AG09319 (cell line): ENCODE results near the gene ACTR5.
A peak's percentile ranks its signal among the peaks of the same experiment; 100 is the strongest.

ENCODE experiments used
- DNase-seq: peaks from one replicate; pipeline ENCODE4 v3.0.0-alpha.2; 2010; ENCODE audit warnings: low read depth; ENCODE audit errors: extremely low read depth
- TF ChIP-seq, protein P1 (sequence below): IDR thresholded peaks from 2 replicates; pipeline ENCODE4 v1.5.1; 2011; ENCODE audit warnings: low read depth, mild to moderate bottlenecking, inconsistent platforms, low read length, moderate library complexity

The ACTR5 gene

DNA sequence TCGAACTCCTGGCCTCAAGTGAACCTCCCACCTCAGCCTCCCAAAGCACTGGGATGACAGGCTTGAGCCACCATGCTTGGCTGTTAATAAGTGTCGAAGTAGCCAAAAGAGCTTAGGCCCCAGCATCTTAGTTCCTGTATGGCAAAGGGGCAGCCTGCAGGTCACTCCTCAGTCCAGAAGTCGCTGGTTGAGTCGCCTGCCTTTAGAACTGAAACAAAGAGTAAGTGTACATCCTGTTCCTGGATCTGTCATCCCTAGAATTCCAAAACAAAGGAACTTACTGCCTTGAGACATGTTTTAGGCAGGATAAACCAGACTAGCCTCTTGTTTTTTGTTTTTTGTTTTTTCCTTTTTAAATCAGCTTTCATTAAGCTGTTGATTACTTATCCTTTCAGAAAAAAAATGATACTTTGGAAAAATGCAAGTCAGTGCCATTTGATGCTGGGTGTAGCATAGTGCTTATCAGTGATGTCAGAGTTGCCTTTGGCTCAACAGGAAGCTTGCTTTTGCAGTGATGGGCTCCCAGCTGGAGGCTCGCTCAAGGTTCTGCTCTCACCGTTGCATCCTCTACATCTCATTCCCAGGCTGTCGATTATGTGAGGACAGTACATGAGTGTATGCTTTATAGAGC, 9.0 kb downstream of the ACTR5 start:
- no peak for DNase-seq
- TF ChIP-seq, protein P1, sequence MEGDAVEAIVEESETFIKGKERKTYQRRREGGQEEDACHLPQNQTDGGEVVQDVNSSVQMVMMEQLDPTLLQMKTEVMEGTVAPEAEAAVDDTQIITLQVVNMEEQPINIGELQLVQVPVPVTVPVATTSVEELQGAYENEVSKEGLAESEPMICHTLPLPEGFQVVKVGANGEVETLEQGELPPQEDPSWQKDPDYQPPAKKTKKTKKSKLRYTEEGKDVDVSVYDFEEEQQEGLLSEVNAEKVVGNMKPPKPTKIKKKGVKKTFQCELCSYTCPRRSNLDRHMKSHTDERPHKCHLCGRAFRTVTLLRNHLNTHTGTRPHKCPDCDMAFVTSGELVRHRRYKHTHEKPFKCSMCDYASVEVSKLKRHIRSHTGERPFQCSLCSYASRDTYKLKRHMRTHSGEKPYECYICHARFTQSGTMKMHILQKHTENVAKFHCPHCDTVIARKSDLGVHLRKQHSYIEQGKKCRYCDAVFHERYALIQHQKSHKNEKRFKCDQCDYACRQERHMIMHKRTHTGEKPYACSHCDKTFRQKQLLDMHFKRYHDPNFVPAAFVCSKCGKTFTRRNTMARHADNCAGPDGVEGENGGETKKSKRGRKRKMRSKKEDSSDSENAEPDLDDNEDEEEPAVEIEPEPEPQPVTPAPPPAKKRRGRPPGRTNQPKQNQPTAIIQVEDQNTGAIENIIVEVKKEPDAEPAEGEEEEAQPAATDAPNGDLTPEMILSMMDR, result no peak

DNA sequence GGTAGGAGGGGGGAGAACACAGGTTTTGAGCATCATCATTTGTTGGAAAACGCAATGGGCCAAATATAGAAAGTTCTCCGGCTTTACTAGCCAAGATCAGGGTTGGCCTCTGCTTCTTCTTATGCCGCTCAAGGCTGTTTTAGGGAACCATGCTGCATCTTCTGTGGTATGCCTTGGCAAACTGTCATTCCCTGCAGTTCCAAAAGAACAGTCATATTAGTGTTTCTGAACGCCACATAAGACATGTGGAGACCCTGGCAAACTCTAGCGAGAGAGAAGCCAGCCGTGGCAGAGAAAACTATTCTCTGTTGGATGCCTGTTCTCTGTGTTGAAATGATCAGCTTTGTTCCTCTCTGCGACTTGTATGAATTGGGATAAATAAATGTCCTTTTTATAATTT, 10.8 kb downstream of the ACTR5 start:
- TF ChIP-seq, protein P1, result no peak
- no peak for DNase-seq

DNA sequence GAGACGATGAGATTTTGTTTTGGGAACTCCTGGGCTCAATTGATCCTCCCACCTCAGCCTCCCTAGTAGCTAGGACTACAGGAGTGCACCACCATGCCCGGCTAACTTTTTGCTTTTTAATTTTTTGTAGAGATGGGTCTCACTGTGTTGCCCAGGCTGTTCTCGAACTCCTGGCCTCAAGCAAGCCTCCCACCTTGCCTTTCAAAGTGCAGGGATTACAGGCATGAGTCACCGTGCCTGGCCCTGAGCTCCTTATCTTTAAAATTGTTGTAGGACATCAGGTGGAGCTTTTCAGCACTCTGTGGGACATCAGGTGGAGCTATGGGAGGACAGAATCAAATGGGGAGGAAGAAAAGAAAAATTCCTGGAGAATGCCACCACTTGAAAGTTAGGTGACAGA, 12.7 kb downstream of the ACTR5 start:
- TF ChIP-seq, protein P1, result no peak
- DNase-seq, result no peak

DNA sequence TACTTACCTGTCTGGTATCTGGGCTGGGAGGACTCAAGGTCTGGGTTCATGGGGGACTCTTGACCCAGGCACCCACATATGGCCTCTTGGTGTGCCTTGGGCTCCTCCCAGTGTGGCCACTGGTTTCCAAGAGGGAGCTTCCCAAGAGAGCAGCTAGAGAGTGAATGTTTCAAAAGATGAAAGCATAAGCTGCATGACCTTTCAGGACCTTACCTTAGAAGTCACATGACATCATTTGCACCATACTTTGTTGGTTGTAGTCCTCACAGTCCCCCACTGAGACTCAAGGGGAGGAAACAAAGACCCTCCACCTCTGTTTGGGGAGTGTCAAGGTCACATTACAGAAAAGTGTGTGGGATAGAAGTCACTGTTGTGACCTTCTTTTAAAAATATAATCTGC, 13.9 kb downstream of the ACTR5 start:
- no peak for DNase-seq
- TF ChIP-seq, protein P1, result no peak

DNA sequence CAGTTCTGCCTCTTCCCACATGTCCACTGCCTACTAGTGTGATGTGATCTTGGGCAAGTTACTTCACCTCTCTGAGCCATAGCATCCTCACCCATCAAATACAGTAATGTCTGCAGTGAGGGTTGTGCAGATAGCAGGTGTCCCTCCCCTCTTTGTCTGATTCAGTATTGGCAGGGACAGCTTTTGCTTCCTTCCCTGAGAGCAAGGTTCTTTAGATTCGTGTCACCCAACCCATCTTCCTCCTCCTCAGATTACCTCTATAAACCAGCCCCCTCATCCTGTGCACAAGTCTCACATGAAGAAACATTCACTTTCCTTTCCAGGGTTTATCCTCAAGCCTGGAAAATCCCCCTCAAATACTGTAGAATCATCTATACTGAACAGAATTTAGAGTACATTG, 15.4 kb downstream of the ACTR5 start:
- TF ChIP-seq, protein P1, result no peak
- DNase-seq, result no peak

DNA sequence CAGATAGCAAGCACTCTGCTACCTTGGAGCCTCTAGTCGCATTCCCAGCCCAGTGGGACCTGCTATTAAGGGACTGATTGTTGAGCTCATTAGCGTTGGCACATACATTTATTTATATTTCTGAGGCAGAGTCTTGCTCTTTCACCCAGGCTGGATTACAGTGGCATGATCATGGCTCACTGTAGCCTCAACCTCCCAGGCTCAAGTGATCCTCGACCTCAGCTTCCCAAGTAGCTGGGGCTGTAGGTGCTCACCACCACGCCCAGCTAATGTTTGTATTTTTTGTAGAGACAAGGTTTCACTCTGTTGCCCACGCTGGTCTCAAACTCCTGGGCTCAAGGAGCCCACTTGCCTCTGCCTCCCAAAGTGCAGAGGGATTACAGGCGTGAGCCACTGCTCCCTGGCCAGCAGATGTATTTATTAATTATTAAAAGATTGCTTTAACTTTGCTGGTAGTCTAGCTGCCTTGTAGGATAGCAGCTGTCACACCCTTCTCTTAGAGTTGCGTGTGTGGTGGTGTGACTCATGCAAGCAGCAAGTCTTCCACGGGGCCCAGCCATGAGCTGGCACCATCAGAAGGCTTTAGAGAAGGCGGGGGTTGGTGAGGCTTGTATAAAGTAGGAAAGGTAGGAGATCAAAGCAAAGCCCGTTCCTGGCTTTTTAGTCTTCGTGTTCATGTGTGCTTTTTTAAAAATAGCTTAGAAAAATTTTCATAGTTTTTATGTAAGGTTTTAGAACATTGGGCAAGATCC, 16.5 kb downstream of the ACTR5 start:
- peak; percentile 47 for DNase-seq
- TF ChIP-seq, protein P1, result no peak

DNA sequence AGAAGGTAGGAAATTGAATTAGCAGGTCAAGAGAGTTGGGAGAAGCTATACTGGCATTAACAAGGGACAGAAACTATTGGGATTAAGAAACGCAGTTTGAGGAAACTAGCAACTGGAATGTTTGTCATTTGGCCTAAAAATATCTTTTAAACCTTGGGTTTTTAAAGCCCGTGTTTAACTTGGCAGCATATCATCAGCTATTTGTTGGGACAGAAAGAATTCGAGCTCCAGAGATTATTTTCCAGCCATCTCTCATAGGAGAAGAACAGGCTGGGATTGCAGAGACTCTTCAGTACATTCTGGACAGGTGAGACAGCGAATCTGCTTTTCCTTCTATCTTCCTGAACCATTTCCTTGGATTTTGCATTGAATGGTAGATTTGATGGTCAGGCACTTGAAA, 17.8 kb downstream of the ACTR5 start:
- TF ChIP-seq, protein P1, result no peak

More for the DNA sequence above, 17.8 kb downstream of the ACTR5 start:
- no peak for DNase-seq
